ENCODE measurements around the gene CDK5RAP3.

CDK5RAP3 gene

DNA sequence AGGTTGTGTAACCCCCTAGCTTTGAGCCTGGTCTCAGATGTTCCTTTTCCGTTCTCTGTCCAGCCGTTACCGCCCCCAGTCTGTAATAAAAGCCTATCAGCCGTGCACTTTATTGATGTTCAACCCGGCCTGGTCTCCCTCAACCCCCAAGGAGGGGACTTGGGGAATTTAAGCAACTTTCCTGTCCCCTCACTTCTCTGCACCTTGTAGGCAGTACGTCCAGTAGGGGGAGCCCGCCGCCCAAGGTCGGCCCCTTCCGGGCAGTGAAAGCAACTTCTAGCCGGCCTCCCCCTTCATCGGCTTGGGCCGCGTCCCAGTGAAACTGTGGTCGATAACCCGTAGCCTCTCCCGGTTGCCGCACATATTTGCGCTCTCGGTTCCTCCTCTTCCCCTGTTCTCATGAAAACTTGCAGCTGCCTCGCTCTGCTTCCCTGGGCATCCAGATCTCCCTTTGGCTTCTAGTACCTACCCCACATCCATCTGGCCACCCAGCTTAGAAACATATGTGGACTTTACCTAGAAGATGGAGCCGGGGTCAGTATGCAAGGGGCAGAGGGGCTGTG is 21.6 kb upstream of the CDK5RAP3 start:
- peak; percentile 70 for DNase-seq (ENCODE audit: low read depth)

DNA sequence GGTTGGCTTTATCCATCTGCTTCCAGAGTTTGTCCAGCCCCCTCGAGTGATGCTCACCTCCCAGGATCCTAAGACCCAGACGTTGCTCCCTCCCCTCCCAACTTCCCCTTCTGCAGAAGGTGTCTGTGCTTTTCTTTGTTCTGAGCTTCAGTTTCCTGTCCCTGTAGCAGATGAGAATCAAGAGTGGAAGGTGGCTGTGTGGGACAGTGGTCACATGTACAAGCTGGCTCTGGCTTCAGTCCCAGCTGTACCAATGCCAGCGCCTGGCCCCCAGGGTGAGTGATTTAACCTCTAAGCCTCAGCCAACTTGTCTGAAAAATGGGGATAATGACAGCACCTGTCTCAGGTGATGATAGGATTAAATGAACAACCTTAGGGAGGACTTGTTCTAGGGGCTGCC is 21.0 kb upstream of the CDK5RAP3 start:
- DNase-seq (ENCODE audit: low read depth) = no peak

DNA sequence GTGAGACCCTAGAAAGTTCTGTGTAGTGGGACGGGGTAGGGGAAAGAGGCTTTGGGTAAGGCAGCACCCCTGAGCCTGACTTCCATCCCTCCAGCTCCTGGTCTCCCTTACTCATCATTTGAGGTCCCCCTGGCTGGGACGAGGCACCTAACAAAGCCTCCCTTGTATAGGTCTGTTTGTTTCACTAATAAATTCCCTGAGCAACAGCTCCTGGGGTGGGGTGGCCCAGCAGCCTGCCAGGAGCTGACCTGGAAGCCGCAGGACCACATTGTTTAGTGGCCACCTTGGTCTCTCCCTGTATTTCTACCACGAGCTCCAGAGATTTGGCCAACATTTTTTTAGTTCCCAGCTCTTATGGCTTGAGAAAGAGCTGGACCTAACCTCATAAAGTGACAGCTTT is 20.5 kb upstream of the CDK5RAP3 start:
- DNase-seq (ENCODE audit: low read depth) = no peak

DNA sequence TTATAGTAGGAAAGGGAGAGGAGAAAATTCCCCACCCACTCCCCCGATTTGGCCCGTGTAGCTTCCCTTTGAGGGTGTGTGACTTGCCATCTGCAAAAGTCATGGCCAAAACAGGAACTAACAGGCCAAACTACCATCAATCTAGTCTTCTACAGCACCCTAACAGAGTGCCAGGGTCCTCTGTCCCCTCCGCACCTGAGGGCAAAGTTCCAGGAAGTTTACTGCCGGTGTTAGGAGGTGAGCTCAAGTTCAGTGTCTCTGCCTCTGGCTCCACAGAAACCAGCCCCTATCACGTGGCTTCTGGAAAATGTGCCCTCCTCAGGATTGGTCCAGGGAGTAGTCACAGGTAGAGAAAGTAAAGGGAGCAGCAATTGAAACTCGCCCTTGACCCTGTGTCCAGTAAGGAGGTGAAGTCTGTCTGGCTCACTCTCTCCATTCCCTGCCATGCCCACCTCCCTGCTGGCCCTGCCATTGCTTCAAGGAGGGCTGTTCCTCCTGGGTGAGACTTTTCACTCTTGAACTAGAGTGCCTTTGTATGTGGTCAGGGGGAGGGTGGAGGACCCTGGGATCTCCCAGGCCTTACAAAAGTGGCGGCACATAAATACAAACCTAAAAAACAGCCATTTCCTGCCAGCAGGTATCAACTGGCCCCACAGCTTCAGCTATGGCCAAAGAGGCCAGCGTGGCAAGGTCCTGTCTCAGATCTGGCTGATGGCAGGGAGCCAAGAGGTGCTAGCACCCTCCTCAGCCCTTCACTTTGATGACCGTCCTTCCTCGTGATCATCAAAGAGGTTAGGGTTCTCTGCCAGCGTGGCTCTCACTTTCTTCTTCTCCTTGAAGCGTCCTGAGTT is 18.5 kb upstream of the CDK5RAP3 start:
- no peak for DNase-seq (ENCODE audit: low read depth)

DNA sequence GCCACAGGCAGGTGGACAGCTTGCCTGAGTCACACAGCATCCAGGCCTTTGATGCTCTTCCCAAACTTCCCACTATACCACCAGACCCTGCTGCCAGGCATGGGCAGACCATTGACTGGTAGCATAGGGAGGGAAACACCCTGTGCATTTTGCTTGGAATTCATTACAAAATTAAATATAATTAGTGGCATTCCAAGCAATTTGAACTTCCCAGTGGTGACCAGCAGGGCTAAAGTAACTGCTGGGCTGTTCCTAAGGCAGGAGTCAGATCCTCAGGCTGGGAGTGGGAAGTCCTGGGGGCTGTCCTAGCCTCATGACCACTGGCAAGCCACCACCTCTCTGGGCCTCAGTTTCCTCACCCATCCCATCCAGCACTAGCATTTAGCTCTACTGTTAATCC is 17.0 kb upstream of the CDK5RAP3 start:
- DNase-seq (ENCODE audit: low read depth) = no peak

DNA sequence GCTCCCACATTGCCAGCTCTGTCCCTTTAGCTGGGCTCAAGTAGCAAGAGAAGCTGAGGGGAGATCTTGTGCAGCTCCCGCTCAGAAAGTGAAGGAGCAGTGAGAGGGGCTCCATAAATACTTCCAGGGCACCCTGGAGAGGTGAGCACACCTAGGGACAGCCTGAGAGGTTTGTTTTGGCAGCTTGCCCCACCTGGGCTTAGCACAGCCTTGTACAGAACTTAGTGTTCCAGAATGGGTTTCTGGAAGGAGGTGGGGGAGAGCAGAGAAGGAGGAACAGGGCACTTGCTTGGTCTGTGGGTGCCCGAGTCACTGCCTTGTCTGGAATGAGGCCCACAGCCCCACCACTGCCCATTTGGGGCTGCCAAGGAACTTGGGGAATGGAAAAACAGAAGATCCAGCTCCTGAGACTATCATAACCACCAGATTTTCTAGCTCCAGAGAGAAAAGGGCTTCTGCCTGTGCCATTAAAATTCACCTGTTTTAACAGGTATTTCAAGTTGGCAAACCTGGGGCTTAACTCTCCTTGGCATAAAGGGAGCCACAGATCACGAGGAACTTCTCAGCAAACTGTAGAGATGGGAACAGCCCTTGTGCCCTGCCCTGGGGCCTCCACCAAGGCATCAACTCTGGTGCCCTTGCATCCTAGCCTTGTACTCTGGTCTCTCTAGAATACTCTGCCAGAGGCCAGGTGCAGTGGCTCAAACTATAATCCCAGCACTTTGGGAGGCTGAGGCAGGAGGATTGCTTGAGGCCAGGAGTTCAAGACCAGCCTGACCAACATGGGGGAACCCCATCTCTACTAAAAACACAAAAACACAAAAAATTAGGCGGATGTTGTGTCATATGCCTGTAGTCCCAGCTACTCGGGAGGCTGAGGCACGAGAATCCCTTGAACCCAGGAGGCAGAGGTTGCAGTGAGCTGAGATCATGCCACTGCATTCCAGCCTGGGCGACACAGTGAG is 15.1 kb upstream of the CDK5RAP3 start:
- DNase-seq (ENCODE audit: low read depth) = no peak

DNA sequence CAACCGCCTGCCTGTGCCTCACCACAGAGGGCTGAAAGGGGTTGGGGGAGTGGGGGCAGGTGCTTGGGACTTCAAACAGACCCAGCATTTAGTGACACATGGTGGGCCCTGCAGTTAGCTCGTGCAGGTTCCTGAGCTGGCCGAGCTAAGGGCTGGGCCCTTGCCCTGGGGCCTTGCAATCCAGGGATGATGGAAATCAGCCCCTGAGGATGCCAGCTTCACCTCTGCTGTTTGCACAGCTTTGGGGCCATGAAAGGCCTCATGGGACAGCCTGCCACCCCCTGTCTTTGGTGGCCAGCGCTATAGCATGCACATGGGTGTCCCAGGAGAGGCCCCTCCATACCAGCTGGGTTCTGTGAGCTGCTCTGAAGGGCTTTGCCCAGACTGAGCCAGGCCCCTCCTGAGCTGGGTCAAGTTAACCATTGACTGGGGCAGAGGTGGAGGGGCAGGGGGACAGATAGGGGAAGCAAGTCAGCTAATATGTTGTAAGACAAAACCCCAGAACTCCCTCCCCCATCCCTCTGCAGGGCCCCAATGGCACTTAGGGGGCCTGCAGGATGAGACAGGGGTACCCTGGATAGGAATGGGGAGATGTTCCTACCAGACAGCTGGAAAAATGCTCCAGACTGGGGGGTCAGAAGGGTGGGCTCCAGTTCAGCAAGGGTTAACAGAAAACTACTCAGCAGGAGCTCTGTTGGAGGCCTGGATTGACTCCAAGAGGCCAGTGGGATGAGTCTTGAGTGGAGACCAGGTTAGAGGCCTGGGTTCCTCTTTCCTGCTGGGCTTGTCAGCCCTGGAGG is 13.9 kb upstream of the CDK5RAP3 start:
- no peak for DNase-seq (ENCODE audit: low read depth)

DNA sequence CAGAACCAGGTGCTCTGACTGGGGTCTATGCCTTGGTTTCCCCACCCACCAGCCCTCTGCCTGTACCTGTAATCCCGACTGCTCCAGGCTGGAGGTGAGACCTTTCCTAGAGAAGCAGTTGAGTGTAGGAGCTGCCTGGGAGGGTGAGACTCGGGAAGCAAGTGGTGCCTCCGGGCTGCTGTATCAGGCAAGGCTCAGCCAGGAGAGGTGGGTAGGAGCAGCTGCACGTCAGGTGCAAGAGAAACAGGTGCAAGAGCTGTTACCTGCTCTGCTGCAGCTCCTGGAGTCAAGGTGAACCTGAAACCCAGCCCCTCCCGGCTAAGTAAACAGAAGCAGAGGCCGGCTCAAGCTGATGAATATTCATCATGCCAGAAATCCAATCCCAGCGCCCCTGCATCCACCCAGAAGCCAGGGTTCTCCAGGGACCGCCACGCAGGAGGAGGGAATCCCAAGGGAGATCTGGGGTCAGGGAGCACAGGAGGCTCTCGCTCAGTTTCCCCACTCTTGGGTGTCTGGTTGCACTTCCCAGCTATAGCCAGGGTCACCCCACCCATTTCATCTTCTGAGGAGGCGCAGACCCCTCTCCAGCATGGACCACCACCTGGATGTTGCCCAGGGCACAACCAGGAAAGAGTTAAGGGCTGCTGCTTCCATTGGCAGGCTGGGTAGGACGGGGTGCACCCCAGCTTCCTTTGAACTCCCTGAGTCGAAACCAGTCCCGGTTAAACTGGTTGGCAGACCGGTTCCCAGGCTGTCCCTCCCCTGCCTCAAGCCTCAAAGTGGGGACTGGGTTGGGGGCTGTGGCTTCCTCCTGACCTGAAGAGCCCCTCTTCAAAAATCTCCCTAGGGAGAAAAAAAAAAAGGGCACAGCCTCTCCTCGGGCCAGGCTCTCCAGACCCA is 13.1 kb upstream of the CDK5RAP3 start, which contains the start of gene PRR15L:
TSS of gene PRR15L (minus strand) at position 293 of the 900 bp plus-strand sequence. CDS start 4,649 bp downstream, outside the sequence.
- no peak for DNase-seq (ENCODE audit: low read depth)

DNA sequence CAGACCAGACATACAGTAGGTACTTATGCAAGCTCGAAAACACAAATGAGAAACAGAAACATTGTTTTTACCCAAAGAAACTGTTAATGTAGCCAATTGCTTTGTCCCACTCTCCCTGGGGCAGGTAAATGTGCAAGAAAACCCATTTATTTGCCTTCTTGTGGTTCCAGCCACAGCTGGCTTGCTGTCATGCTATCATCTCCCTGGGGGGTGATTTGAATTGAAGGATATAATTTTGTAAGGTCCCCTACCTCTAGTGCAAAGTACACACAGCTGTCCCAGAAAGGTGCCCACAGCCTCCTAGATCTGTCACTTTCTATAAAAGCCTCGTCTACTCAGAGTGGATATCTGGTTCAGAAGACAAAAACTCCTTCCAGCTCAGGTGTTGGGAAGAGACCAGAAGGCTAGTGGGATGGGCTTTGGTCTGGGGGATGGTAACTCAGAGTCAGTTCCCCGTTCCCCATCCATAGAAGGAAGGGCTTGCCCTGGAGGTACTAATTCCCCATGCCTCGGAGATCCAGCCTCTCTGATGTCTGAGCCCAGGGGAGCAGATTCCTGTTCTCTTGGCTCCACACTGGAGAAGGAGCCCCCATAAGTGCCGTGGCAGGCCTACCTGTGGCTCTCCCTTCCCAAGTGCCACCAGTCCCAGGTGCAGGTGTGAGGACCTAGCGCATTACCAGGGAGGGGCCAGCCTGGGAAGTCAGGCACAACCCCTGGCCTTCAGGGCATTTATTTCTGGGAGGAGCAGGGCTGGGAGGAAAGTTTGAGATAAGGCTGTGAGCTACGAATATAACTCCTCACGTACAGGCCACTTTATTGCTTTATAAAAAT is 10.9 kb upstream of the CDK5RAP3 start:
- no peak for DNase-seq (ENCODE audit: low read depth)

DNA sequence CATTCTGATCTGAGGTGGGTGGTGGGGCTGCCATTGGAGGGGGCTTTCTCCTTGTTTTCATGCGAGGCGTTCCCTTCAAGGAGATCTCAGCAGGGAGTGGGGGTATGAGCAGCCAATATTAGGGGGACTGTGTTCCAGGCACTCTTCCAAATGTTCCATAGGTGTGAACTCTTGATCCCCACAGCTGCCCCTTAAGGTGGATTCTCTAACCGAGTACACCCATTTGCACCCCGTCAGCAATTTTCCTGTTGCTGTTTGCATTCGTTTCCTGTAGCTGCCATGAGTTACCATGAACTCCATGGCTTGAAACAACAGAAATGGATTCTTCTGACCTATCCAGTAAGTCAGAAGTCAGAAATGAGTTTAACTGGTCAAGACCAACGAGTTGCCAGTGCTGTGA is 9.5 kb upstream of the CDK5RAP3 start:
- DNase-seq (ENCODE audit: low read depth) = no peak

DNA sequence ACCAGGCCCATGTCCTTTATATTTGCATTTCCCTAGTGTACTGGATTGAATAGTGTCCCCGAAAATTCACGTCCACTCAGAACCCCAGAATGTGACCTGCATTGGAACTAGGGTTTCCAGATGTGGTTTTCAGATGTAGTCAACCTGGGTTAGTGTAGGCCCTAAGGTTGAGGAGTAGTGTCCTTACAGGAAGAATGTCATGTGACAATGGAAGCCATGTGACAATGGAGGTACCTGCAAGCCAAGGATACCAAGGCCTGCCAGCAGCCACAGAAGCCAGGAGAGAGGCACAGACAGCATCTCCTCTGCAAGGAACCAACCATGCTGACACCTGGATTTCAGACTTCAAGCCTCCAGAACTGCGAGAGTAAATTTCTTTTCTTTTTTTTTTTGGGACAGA is 8.0 kb upstream of the CDK5RAP3 start:
- DNase-seq (ENCODE audit: low read depth) = no peak

DNA sequence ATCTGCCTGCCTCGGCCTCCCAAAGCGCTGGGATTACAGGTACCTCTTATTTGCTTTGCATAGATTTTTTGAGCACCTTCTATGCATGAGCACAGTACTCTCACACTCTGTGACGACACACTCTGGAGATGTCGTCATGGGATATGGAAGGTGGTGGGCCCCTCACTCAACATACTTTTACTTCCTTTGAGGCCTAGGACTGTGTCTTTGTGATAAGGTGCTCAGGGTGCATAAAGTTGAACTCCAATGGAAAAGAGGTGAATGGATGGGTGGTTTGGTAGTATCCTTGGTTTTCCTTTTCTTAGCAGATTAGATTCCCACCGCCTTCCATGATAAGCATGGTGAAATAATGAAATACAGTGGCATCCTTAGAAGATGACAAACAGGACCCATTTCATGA is 6.1 kb upstream of the CDK5RAP3 start:
- no peak for DNase-seq (ENCODE audit: low read depth)

DNA sequence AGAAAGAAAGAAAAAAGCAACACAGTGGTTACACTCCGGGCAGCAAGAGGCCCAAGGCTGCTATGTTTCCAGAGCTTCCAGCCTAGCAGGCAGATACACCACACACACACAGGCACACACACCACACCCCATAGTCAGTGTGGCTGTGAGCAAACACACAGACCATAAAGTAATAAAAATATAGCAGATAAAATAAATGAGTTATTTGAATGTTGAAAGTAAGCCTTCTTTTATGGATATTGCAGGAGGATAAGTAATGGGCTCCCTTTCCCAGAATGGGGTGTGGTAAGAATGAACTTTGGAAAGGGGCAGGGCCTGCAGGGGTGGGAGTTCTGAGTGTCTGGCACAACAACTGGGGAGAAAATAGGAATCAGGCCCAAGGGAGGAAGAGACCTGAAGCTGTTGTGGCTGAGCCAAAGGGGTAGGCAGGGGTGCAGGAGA is 4.8 kb upstream of the CDK5RAP3 start:
- no peak for DNase-seq (ENCODE audit: low read depth)

DNA sequence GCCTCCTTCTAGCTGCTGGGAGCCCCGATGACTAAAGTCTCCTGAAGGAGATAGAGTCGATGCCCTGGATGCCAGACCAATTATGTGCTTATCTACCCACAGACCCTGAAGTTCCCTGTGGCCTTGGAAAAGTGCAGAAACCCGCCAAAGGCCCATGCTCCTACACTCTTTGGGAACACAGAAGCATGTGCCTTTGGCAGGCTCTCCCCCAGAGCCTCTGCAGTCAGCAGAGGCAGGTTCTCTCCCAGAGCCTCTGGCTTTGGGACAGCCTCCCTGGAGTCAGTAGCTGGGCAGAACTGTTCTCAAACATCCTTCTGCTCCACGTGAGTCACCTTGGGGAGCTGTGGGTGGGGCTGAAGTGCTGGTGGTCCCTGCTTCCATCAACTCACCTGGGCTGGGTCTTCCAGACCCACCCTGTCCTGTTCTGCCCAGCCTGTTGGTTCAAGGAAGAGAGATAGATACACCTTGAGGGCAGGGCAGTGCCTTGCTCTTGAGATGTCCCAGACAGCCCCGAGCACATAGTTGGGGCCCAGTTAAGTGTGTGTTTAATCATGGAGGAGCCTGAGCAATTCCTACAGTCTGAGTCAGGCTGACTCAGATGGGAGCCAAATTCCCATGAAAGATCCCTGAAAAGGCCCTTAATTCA is 3.2 kb upstream of the CDK5RAP3 start:
- no peak for DNase-seq (ENCODE audit: low read depth)

DNA sequence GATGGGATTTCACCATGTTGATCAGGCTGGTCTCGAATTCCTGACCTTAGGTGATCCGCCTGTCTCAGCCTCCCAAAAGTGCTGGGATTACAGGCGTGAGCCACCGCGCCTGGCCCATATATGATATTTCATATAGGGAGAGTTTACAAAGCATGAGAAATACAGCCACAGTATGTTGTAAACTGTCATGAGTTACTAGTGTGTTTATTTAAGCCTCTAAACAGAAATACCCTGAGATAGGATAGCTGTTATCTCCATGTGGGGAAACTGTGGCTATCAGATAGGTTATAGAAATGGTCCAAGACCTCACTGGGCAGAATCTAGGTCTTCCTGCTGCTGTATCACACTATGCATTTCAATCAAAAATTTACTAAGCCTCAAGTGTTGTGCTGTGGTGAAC is 2.1 kb upstream of the CDK5RAP3 start:
- DNase-seq (ENCODE audit: low read depth) = no peak

DNA sequence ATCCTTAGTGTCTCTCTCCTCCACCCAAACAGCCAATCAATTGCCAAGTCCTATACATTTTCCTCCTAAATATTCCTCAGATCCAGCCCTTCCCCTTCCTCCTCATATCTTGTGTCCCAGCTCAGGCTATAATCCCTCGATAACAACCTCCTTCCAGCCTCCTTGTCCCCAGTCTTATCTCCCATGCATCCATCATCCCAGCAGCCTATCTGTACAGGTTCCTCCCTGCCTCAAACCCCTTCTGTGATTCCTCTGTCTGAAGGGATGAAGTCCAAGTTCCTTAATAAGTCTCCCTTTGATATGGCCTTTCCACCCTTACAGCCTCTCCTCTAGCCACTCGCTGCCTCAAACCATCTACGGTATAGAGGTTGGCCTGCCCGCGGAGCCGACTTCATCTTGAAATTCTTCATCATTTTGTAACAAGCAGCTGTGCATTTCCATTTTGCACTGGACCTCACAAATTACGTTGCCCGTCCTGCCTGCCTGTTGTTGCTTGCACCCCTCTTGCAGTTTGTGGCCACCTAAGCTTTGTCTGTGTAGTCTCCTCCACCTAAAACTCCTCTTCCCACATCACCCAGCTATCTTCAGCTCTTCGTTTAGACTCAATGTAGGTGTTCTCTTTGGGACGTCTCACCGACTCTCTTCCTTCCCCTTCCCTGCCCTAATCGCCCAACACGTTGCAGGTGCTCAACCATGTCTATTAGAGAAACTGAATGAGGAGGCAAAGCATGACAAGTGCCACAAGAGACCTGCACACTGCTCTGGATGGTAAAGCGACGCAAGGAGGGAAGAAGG is 786 bp upstream of the CDK5RAP3 start:
- no peak for DNase-seq (ENCODE audit: low read depth)

DNA sequence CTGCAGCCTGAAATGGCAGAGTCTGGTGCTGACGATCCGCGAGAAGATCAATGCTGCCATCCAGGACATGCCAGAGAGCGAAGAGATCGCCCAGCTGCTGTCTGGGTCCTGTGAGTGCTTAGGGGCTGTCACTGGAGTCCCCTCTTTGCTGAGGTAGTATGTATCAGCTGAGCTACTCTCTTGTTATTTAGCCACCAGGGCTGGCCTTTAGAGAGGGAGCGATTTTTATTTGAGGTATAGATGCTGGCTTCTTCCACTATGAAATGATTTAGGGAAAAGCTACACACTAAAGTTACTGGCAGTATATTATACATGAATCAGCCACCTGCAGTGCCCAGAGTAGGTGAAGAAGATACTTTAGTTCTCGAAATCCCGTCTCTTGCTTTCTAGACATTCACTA is 2.6 kb downstream of the CDK5RAP3 start:
- DNase-seq (ENCODE audit: low read depth) = no peak

DNA sequence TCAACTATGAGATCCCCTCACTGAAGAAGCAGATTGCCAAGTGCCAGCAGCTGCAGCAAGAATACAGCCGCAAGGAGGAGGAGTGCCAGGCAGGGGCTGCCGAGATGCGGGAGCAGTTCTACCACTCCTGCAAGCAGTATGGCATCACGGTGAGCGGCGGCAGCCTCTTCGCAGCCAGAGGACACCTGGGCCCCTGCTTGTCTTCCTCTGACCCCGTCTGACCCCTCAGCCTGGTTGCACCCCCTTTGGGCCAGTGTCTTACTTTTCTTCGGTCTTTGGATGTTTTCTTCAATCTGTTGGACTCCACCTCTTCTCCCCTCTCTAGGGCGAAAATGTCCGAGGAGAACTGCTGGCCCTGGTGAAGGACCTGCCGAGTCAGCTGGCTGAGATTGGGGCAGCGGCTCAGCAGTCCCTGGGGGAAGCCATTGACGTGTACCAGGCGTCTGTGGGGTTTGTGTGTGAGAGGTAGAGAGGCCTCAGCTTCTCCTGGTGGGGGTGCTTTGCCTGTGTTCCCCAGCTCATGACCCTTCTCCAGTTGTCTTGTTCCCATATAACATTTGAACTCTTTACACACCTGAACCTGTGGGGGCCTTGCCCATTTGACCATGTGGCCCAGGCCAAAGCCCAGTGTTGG is 4.4 kb downstream of the CDK5RAP3 start:
- DNase-seq (ENCODE audit: low read depth) = no peak
